Endothelial cell of umbilical vein (primary cell): ENCODE measurements around the gene DENND2A. TPM values are rescaled to one million over a fixed set of nuclear protein-coding genes. Genes with fewer than 3 reads are reported as not detected.

Source experiments
- BruUV-seq: library from RNA; stranded (reverse); fragments of 400-500 nt; replicated peaks from 2 replicates; lab custom pipeline; 2021; lab: Mats Ljungman, UMichigan
- CTCF ChIA-PET: fragments of 300-600, 350-600 bp; sonication (Branson Sonifier 250); formaldehyde crosslinking; loops from one replicate; lab custom pipeline; 2021; ENCODE audit warnings: antibody characterized with exemption, inconsistent platforms; lab: Charles Lee
- POLR2A ChIA-PET: fragments of 300-600, 350-600 bp; sonication (Branson Sonifier 250); formaldehyde crosslinking; loops from one replicate; lab custom pipeline; 2021; ENCODE audit warnings: antibody characterized with exemption, inconsistent platforms; lab: Charles Lee
- DNase-seq: peaks from one replicate; pipeline ENCODE4 v3.0.0-alpha.2; 2011; ENCODE audit warnings: low read depth, low spot score
- FAIRE-seq: peaks from 2 replicates; lab custom pipeline; 2011; peaks lifted over from hg19 to GRCh38; lab: Jason Lieb, UNC
- H2AFZ ChIP-seq: 2 replicates; pipeline ENCODE4 v1.6.0; 2012; ENCODE audit warnings: low read depth, low read length, control low read depth, inconsistent platforms
- H3K27ac ChIP-seq: 2 replicates; pipeline ENCODE4 v1.5.1; 2011; ENCODE audit warnings: low read depth, mild to moderate bottlenecking, control low read depth, low read length, moderate library complexity; ENCODE audit not compliant: insufficient read depth
- H3K27me3 ChIP-seq, 2 experiments: 2 replicates each; pipeline versions ENCODE4 v1.6.0 to v1.6.1; 2011; ENCODE audit warnings: low read length in 2 of 2, mixed read lengths in 1 of 2; ENCODE audit not compliant: control insufficient read depth in 2 of 2, insufficient read depth in 2 of 2
- H3K36me3 ChIP-seq, 2 experiments: 2 replicates in 1 of 2; 3 replicates in 1 of 2; pipeline ENCODE4 v1.5.1; 2011; ENCODE audit warnings: low read length in 2 of 2, mild to moderate bottlenecking in 1 of 2, moderate library complexity in 1 of 2; ENCODE audit not compliant: control insufficient read depth in 2 of 2, insufficient read depth in 2 of 2; ENCODE audit errors: extremely low read depth in 1 of 2
- H3K4me1 ChIP-seq: 3 replicates; pipeline ENCODE4 v1.5.1; 2011; ENCODE audit warnings: mild to moderate bottlenecking, low read length; ENCODE audit not compliant: control insufficient read depth, insufficient read depth; ENCODE audit errors: extremely low read depth
- H3K4me2 ChIP-seq: 2 replicates; pipeline ENCODE4 v1.6.1; 2011; ENCODE audit warnings: low read length, control low read depth, mixed read lengths; ENCODE audit not compliant: insufficient read depth
- H3K4me3 ChIP-seq, 3 experiments: fragments of 200-600 bp in 1 of 3; sonication (generic), shearing (Covaris generic) in 1 of 3; replicated peaks in 1 of 3; 2 replicates each; pipeline ENCODE4 v1.5.1; 2011 to 2016; ENCODE audit warnings: control low read depth in 3 of 3, low read length in 3 of 3, mild to moderate bottlenecking in 2 of 3, inconsistent platforms in 1 of 3, low read depth in 1 of 3, moderate library complexity in 1 of 3; ENCODE audit not compliant: insufficient read depth in 1 of 3
- H3K79me2 ChIP-seq: 2 replicates; pipeline ENCODE4 v1.6.0; 2012; ENCODE audit warnings: low read length, inconsistent platforms; ENCODE audit not compliant: control insufficient read depth, insufficient read depth
- H3K9ac ChIP-seq: replicated peaks from 2 replicates; pipeline ENCODE3; 2011; ENCODE audit warnings: low read length, control low read depth; ENCODE audit not compliant: insufficient read depth; ENCODE audit errors: extremely low read depth
- H3K9me1 ChIP-seq: replicated peaks from 3 replicates; pipeline ENCODE4 v1.6.0; 2011; ENCODE audit warnings: mild to moderate bottlenecking, low read length; ENCODE audit not compliant: control insufficient read depth, insufficient read depth; ENCODE audit errors: extremely low read depth
- H3K9me3 ChIP-seq: replicated peaks from 2 replicates; pipeline ENCODE4 v1.5.1; 2012; ENCODE audit warnings: low read length, inconsistent platforms; ENCODE audit not compliant: control insufficient read depth, insufficient read depth
- H4K20me1 ChIP-seq: replicated peaks from 2 replicates; pipeline ENCODE3; 2011; ENCODE audit warnings: mild to moderate bottlenecking, low read length; ENCODE audit not compliant: control insufficient read depth, insufficient read depth; ENCODE audit errors: extremely low read depth
- EZH2 ChIP-seq: IDR thresholded peaks from 2 replicates; pipeline ENCODE4 v1.6.1; 2012; ENCODE audit warnings: borderline replicate concordance, low read depth, mild to moderate bottlenecking, moderate library complexity, low read length, inconsistent platforms; ENCODE audit not compliant: severe bottlenecking
- FOS ChIP-seq: IDR thresholded peaks from 2 replicates; pipeline ENCODE4 v1.6.1; 2011; ENCODE audit warnings: mild to moderate bottlenecking, low read length, moderate library complexity, borderline replicate concordance; ENCODE audit not compliant: insufficient read depth
- GATA2 ChIP-seq: IDR thresholded peaks from 2 replicates; pipeline ENCODE4 v1.7.0; 2011; ENCODE audit warnings: low read depth, mild to moderate bottlenecking, moderate library complexity, mixed read lengths, low read length; ENCODE audit not compliant: insufficient read length, insufficient read depth
- JUN ChIP-seq: IDR thresholded peaks from 2 replicates; pipeline ENCODE4 v1.6.1; 2011; ENCODE audit warnings: borderline replicate concordance, low read depth; ENCODE audit not compliant: insufficient read length, insufficient read depth
- MYC ChIP-seq: IDR thresholded peaks from one replicate; pipeline ENCODE4 v1.6.1; 2011; ENCODE audit warnings: mild to moderate bottlenecking, low read depth, low read length
- POLR2A ChIP-seq: IDR thresholded peaks from 2 replicates; pipeline ENCODE4 v1.6.1; 2012; ENCODE audit warnings: low read depth, mild to moderate bottlenecking, control low read depth, low read length
- POLR2AphosphoS5 ChIP-seq: IDR thresholded peaks from 2 replicates; pipeline ENCODE4 v1.6.1; 2012; ENCODE audit warnings: low read depth, mild to moderate bottlenecking, control low read depth, low read length, moderate library complexity; ENCODE audit not compliant: insufficient read depth
- dilution Hi-C: fragments of 300-500 bp; cut with MboI; formaldehyde crosslinking; loops from one replicate; pipeline ENCODE4 v1.15.0; 2019; ENCODE audit warnings: low sequenced_read_pairs; ENCODE audit not compliant: extremely low pct_ligation_motif_present
- intact Hi-C: fragments of 100-400 bp; cut with micrococcal nuclease; formaldehyde crosslinking; loops from one replicate; pipeline ENCODE4 v1.10.0; 2022
- polyA plus RNA-seq, 4 experiments: library from polyadenylated mRNA; depleted of rRNA in 3 of 4; stranded (reverse) in 3 of 4; unstranded in 1 of 4; fragments of >200 nt; gene quantifications; 2 replicates each; pipeline versions ENCODE4 v1.2.1 to v1.2.3, GENCODE V29; 2011 to 2012; ENCODE audit warnings: missing spikeins in 1 of 4
- total RNA-seq: library from RNA; stranded (reverse); gene quantifications from 2 replicates; pipeline ENCODE4 v1.2.3, GENCODE V29; 2021
- TF ChIP-seq, protein P1 (sequence below), 2 donors: IDR thresholded peaks; 1 replicate in 1 of 2; 2 replicates in 1 of 2; pipeline ENCODE4 v1.5.1; 2011; ENCODE audit warnings: low read length in 2 of 2, mild to moderate bottlenecking in 2 of 2, moderate library complexity in 2 of 2, control low read depth in 1 of 2, inconsistent platforms in 1 of 2, low read depth in 1 of 2; ENCODE audit not compliant: insufficient read depth in 1 of 2; ENCODE audit errors: extremely low read depth in 1 of 2
- TF ChIP-seq, protein P2 (sequence below): IDR thresholded peaks from 2 replicates; pipeline ENCODE4 v1.6.1; 2011; ENCODE audit not compliant: insufficient read depth, insufficient read length

DENND2A gene
- total and polyA plus RNA-seq, 2 donors (not counting 3 experiments of a cell fraction or from before 2014, with no cell fraction given) = 0.33 TPM; not detected in 1

- Histone ChIP-seq H3K36me3 (no peaks in the 10 kb centered on the region), H3K4me2 (no peak overlapping the region), H4K20me1 (no peaks in the 10 kb centered on the region), H3K27ac (no peak overlapping the region), H2AFZ (no peak overlapping the region), H3K9me1 (no peaks in the 10 kb centered on the region), H3K79me2 (no peaks in the 10 kb centered on the region), H3K27me3 (no peaks in the 10 kb centered on the region), H3K4me3 (no peak overlapping the region), H3K4me1 (no peaks in the 10 kb centered on the region), H3K9ac (no peak overlapping the region), H3K9me3 (no peaks in the 10 kb centered on the region)
- ChIA-PET CTCF (no interaction called here), POLR2A (no interaction called here)
- dilution Hi-C loops (no loop called here), intact Hi-C loops (no loop called here)
- no peak for FAIRE-seq
- no TSS peak for BruUV-seq
- no peak for DNase-seq
- TF ChIP-seq POLR2AphosphoS5 (no peak), JUN (no peak), EZH2 (no peak), FOS (no peak), MYC (no peak), GATA2 (no peak)
Measured at GRCh38 chr7:140584195-140584851, 56.3 kb downstream of the DENND2A start.

DNA sequence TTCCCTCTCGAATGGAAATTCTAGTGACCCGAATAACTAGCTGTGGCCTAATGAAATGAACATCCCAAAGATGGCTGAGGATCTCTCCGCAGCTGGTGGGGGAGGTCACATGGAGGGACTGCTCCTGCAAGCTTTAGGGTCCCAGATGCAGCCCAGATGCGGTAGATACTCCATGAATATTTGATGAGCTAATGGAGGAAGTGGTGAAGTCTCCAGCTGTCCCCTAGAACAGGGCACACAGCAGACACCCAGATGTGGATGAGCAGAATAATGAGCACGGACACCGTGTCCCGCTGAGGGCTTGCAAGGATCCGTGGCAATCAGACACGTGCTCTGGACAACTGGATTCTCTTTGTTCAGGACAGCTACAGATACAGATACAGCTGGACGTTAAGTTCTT lies 59.2 kb downstream of the DENND2A start:
- Histone ChIP-seq H4K20me1 (no peaks in the 10 kb centered on the region), H3K9me3 (no peaks in the 10 kb centered on the region), H3K9me1 (no peaks in the 10 kb centered on the region), H2AFZ (no peak overlapping the region), H3K4me3 (no peak overlapping the region), H3K79me2 (no peaks in the 10 kb centered on the region), H3K4me2 (no peak overlapping the region), H3K27ac (no peak overlapping the region), H3K36me3 (no peaks in the 10 kb centered on the region), H3K9ac (no peak overlapping the region), H3K27me3 (no peaks in the 10 kb centered on the region), H3K4me1 (no peaks in the 10 kb centered on the region)
- CTCF ChIA-PET = interaction anchor here (1.2 to 1.3 kb wide), 2 partner anchors 11 to 72 kb away, joined by 3 to 4 read pairs; no protein-coding TSS in a partner anchor
- no peak for FAIRE-seq
- BruUV-seq = no TSS peak
- POLR2A ChIA-PET = interaction anchor here (0.7 kb wide), 1 partner anchor 1007 kb away, joined by 4 read pairs; no protein-coding TSS in a partner anchor
- TF ChIP-seq, protein P1, sequence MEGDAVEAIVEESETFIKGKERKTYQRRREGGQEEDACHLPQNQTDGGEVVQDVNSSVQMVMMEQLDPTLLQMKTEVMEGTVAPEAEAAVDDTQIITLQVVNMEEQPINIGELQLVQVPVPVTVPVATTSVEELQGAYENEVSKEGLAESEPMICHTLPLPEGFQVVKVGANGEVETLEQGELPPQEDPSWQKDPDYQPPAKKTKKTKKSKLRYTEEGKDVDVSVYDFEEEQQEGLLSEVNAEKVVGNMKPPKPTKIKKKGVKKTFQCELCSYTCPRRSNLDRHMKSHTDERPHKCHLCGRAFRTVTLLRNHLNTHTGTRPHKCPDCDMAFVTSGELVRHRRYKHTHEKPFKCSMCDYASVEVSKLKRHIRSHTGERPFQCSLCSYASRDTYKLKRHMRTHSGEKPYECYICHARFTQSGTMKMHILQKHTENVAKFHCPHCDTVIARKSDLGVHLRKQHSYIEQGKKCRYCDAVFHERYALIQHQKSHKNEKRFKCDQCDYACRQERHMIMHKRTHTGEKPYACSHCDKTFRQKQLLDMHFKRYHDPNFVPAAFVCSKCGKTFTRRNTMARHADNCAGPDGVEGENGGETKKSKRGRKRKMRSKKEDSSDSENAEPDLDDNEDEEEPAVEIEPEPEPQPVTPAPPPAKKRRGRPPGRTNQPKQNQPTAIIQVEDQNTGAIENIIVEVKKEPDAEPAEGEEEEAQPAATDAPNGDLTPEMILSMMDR (IDR thresholded peaks at IDR 0.05; ENCODE audit: extremely low read depth in 1 of 2, insufficient read depth in 1 of 2, low read depth in 1 of 2, low read length in 2 of 2) = no peak
- TF ChIP-seq JUN (no peak), FOS (no peak), EZH2 (no peak), MYC (no peak), POLR2AphosphoS5 (no peak), POLR2A (no peak), GATA2 (no peak)
- TF ChIP-seq, protein P2, sequence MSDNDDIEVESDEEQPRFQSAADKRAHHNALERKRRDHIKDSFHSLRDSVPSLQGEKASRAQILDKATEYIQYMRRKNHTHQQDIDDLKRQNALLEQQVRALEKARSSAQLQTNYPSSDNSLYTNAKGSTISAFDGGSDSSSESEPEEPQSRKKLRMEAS = no peak
- intact Hi-C loops (no loop called here), dilution Hi-C loops (no loop called here)
- no peak for DNase-seq
